SW 1271 (cell line): Measurements from ENCODE around the gene NFYB.
"Not testable (repeated sequence)": the region's sequence is repeated elsewhere in the genome, so short reads cannot be mapped to it uniquely, and the experiment has no call there.

ENCODE experiments used
- DNase-seq, 2 experiments: peaks; one replicate each; lab custom pipeline; 2025; lab: John Stamatoyannopoulos, UW

NFYB gene

GRCh38 chr12:104114834-104115586 lies 23.0 kb downstream of the NFYB start:
- DNase-seq, result not testable (repeated sequence)

DNA sequence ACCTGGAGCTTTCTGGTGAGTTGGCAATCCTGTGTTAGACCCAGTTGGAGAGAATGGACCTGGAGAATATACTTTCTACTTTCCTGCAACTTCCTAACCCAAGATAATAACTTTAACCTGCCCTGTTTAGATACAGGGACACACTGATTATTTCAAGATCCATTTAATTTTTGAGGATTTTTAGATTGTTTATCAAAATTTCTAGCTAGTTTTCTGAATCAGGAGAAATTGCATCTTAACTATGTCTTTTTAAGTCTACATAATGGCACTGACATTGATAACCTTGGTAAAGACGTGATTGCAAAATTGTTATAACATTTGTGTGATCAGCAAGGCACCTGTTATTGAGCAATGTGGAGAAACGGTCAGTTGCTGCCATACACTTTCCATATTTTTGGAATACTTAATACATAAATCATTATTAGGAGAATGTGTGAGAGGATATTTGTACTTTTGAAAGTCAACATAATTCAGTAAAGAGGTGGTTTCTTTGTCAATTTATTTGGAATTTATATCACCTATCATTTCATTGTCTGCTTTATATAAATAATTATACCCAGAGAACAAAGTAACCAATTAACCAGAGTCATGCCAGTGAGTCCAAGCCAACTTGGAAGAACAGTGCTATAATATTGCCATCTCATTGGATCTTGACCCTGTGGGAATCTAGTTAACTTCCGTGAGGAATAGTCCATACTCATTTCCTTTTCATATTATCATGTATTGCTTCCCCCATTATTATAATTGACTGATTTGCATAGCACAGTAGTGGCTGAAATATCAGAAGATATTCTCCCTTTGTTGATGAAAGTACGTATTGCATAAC lies 28.4 kb downstream of the NFYB start:
- DNase-seq, result no peak

DNA sequence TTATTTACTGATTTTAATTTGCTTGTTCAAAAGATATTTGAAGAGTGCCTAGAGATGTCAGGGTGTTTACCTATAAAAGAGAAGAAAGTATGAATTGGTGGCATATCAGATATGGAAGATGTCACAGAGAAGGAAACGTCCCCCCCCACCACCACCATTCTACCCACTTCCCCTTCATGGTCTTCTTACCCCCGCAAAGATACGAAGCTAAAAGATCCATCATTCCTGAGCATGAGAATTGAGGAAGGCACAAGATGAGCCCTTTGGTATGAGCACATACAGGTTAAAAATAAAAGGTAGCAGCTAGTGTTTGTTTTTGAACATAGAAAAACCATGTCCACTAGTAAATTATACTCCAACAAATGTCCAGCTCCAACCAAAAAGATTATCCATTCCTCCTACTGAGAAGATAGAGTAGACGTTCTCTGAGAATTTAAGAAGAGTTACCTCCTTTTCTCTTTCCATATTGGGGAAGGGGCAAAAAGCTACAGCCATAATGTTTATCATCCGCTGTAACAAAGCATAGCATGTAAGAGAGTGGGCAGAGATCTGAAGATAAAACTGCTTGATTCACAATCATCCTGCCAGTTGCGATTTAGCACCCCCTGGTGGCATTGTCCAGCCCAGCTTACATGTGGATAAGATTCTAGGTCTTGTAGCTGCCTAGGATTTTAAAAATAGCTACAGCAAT lies 29.1 kb downstream of the NFYB start:
- peak; percentile 36 to 66 for DNase-seq

DNA sequence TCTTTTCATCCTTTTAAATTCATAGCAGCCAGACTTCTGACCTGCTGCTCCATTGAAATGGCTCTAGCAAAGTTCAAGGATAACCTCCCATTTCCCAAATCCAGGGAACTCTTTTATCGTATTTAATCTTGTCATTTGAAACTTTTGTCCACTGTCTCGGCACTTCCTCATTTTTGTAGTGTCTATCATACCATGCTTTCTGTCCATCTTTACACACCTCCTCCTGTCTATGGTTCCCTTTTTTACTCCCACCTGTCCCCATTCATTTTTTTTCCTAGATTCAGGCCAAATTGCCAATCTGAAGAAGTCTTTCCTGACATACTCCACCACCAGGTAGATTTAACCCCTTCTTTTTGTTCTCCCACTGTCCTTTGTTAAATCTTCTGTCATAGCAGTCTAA lies 31.0 kb downstream of the NFYB start:
- no peak for DNase-seq

GRCh38 chr12:104105461-104105860 lies 32.5 kb downstream of the NFYB start:
- no peak for DNase-seq

GRCh38 chr12:104097954-104098353 lies 40.1 kb downstream of the NFYB start:
- DNase-seq, result no peak

GRCh38 chr12:104095289-104095688 lies 42.7 kb downstream of the NFYB start:
- no peak for DNase-seq

DNA sequence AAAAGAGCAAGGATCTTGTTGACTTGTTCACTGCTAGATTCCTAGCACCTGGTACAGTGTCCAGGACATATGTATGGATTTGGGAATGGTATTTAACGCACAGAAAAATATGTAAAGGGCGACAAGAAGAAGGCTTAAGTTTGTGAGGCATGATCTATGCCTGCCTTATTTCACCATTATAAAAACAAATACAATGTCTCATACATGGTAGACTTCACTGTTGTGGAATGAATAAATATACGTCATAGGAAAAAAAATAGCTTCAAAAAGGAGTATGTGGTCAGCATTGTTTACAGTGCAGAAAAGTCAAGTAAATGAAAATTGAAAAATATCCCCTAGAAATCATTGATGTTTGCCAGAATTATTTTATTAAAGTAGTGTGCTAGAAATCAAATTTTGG lies 43.7 kb downstream of the NFYB start:
- no peak for DNase-seq

DNA sequence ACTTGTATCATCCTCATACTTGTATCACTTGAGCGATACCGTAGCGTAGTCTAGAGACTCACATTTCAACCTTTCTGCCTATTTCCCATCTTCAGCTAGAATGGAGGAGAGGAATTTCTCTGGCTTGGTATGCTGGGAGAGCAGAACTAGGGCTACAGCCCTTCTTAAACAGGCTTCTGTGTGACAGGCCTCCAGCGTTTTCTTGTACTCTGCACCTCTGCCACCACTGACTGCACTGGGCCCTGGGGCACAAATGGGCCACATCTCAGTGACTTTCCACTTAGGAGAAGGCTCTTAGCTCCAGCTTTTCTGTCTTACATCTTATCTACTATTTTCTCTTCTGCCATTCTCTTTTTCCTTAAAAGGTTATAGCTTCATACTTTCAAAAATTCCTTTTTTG lies 46.9 kb downstream of the NFYB start:
- DNase-seq, result no peak

- DNase-seq, result no peak
Measured at GRCh38 chr12:104090685-104091084, 47.3 kb downstream of the NFYB start.

GRCh38 chr12:104083769-104084475 lies 54.1 kb downstream of the NFYB start:
- no peak for DNase-seq

DNA sequence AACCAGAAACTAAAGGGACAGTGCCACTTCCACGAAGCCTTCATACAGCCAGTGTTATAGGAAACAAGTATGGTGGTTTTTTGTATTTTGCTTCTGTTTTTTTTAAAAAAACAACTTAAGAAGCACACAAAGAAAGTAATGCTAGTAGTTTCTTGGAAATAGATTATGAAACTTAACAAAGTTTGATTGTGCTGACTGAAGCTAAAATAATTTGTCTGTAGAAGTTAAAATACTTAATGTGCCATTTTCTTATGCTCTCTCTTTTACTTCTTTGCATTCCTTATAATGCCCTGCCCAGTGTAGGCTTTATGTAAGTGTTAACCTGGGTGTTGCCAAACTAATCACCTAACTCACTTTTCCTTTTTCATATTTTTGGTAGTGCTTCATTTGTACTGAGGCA lies 57.2 kb downstream of the NFYB start:
- no peak for DNase-seq

- no peak for DNase-seq
Measured at GRCh38 chr12:104079024-104079423, 59.0 kb downstream of the NFYB start.

GRCh38 chr12:104073699-104074098 lies 64.3 kb downstream of the NFYB start:
- DNase-seq, result no peak

- DNase-seq, result no peak
Measured at GRCh38 chr12:104072099-104072498, 65.9 kb downstream of the NFYB start.
